ENCODE results near the gene TMC5.
"Not testable (repeated sequence)": the region's sequence is repeated elsewhere in the genome, so short reads cannot be mapped to it uniquely, and the experiment has no call there.

The TMC5 gene

GRCh38 chr16:19417640-19418039 lies at the start of gene TMC5:
Gene TMC5, plus strand, starts transcription at chr16:19417883. Its CDS starts 22,156 bp downstream, at chr16:19440039.
- no peak for DNase-seq (ENCODE audit: low read depth in 2 of 2)

- DNase-seq (ENCODE audit: low read depth in 2 of 2), result not testable (repeated sequence)
Measured at GRCh38 chr16:19372541-19372940, 45.1 kb upstream of the TMC5 start.

- no peak for DNase-seq (ENCODE audit: low read depth in 2 of 2)
Measured at GRCh38 chr16:19374402-19374801, 43.3 kb upstream of the TMC5 start.

GRCh38 chr16:19375561-19376158 lies 42.0 kb upstream of the TMC5 start:
- peak in 1 of 2 donors; percentile 8 for DNase-seq (ENCODE audit: low read depth in 2 of 2)

GRCh38 chr16:19377864-19378263 lies 39.8 kb upstream of the TMC5 start:
- no peak for DNase-seq (ENCODE audit: low read depth in 2 of 2)

GRCh38 chr16:19378511-19378910 lies 39.2 kb upstream of the TMC5 start:
- no peak for DNase-seq (ENCODE audit: low read depth in 2 of 2)

GRCh38 chr16:19379838-19380237 lies 37.8 kb upstream of the TMC5 start:
- no peak for DNase-seq (ENCODE audit: low read depth in 2 of 2)

GRCh38 chr16:19380328-19380727 lies 37.4 kb upstream of the TMC5 start:
- DNase-seq (ENCODE audit: low read depth in 2 of 2), result no peak

- DNase-seq (ENCODE audit: low read depth in 2 of 2), result no peak
Measured at GRCh38 chr16:19382084-19382801, 35.4 kb upstream of the TMC5 start.

- no peak for DNase-seq (ENCODE audit: low read depth in 2 of 2)
Measured at GRCh38 chr16:19382887-19383816, 34.5 kb upstream of the TMC5 start.

- no peak for DNase-seq (ENCODE audit: low read depth in 2 of 2)
Measured at GRCh38 chr16:19384656-19385055, 33.0 kb upstream of the TMC5 start.

- no peak for DNase-seq (ENCODE audit: low read depth in 2 of 2)
Measured at GRCh38 chr16:19386525-19386924, 31.2 kb upstream of the TMC5 start.

- peak; percentile 15 to 53 for DNase-seq (ENCODE audit: low read depth in 2 of 2)
Measured at GRCh38 chr16:19389246-19389645, 28.4 kb upstream of the TMC5 start.

- DNase-seq (ENCODE audit: low read depth in 2 of 2), result not testable (repeated sequence)
Measured at GRCh38 chr16:19391185-19391776, 26.4 kb upstream of the TMC5 start.

GRCh38 chr16:19392352-19392751 lies 25.3 kb upstream of the TMC5 start:
- no peak for DNase-seq (ENCODE audit: low read depth in 2 of 2)

- DNase-seq (ENCODE audit: low read depth in 2 of 2), result no peak
Measured at GRCh38 chr16:19393226-19394111, 24.2 kb upstream of the TMC5 start.

- DNase-seq (ENCODE audit: low read depth in 2 of 2), result not testable (repeated sequence)
Measured at GRCh38 chr16:19395646-19396267, 21.9 kb upstream of the TMC5 start.

GRCh38 chr16:19396555-19397011 lies 21.1 kb upstream of the TMC5 start:
- no peak for DNase-seq (ENCODE audit: low read depth in 2 of 2)

GRCh38 chr16:19397373-19397772 lies 20.3 kb upstream of the TMC5 start:
- DNase-seq (ENCODE audit: low read depth in 2 of 2), result not testable (repeated sequence)

GRCh38 chr16:19400711-19401110 lies 17.0 kb upstream of the TMC5 start:
- no peak for DNase-seq (ENCODE audit: low read depth in 2 of 2)
